Stimulated activated CD8-positive, alpha-beta memory T cell treated with anti-CD3 and anti-CD28 coated beads, Interleukin-15, amount 100 ng/mL, for 48 hours (primary cell): ENCODE measurements around the gene HPX.
A peak's percentile ranks its signal among the peaks of the same experiment; 100 is the strongest.

ENCODE experiments used
- DNase-seq, 2 donors: peaks; one replicate each; pipeline ENCODE4 v3.0.0-alpha.2; 2020; ENCODE audit warnings: low read depth in 2 of 2

The HPX gene, protein sequence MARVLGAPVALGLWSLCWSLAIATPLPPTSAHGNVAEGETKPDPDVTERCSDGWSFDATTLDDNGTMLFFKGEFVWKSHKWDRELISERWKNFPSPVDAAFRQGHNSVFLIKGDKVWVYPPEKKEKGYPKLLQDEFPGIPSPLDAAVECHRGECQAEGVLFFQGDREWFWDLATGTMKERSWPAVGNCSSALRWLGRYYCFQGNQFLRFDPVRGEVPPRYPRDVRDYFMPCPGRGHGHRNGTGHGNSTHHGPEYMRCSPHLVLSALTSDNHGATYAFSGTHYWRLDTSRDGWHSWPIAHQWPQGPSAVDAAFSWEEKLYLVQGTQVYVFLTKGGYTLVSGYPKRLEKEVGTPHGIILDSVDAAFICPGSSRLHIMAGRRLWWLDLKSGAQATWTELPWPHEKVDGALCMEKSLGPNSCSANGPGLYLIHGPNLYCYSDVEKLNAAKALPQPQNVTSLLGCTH

DNA sequence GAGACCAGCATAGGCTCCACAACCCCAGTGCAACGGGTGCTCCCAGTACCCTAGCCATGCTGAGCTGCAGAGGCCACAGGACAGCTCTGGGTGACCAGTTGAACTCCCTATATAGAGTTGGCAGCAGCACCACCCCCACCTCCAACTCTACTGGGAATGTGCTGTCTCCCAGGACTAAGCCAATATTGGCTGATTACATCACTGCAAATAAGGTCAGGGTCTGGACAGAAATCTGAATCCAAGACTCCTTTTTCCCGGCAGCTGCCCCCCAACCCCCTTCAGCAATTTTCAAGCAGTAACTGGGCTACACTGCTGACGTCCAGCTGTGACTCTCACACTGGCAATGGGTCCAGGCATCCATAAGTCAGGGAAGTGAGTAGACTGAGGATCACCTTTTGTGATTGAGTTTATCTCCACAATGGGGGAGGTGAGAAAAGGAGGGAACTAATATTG is at the start of gene HPX:
HPX (minus strand) TSS at position 82 of the 453 bp plus-strand sequence; CDS start at position 58, 24 bp downstream.
- no peak for DNase-seq

DNA sequence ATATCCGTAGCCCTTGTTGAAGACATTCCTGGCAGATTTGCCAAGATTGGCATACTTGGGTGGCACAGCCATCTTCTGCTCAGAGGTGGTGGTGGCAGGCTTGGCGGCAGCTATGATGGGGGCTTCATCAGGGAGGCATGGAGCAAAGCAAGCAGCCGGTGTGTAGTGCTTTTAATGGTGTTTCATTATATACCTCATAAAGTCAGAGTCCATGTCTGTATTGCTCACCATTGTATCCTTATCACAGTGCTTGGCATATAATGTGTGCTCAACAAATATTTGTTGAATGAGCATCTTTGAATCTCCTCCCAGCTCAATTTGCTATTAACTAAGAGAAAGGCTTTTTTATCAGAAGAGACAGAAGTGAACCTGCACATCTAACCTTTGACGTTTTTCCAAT is 48.5 kb upstream of the HPX start:
- DNase-seq: no peak

DNA sequence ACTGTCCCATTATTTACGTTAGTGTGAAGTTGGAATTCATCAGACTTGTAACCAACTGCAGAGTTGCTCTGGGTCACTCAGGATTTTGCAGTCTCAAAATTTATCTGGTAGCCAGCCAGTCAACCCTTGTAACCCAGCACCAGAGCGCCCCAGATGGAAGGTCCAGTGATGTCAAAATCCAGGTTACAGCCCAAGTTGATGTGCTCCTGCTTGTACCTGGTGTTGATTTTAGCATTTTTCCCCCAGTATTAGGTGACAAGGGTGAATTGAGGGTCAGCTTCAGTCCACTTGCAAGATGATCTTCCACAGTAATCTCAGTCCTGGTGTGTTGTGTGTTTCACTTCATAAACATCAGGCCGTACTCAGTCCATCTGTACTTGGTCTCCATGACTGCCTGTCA is 48.0 kb upstream of the HPX start:
- no peak for DNase-seq

DNA sequence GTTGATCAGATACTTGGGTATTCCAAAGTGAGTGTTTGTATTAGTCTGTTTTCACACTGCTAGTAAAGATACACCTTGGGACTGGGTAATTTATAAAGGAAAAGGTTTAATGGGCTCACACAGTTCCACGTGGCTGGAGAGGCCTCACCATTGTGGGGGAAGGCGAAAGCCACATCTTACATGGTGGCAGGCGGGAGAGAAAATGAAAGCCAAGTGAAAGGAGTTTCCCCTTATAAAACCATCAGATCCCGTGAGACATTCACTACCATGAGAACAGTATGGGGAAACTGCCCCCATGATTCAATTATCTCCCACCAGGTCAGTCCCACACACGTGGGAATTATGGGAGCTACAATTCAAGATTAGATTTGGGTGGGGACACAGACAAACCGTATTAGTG is 47.6 kb upstream of the HPX start:
- no peak for DNase-seq

DNA sequence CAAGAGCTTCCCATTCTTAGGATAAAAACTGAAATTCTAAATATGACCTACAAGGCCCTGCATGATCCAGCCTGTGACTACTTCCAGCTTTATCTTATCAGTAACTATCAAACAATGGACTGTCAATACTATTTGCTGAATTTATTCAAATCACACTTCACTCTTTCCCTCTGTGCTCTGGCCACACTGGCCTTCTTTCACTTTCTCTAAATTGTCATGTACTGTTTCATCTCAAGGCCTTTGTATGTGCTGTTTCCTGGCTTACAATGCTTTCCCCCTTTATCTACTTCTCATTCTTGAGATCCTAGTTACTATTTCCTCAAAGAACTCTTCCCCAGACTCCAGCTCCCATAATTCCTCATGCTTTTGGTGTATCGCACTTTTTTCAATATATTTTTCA is 46.2 kb upstream of the HPX start:
- no peak for DNase-seq

DNA sequence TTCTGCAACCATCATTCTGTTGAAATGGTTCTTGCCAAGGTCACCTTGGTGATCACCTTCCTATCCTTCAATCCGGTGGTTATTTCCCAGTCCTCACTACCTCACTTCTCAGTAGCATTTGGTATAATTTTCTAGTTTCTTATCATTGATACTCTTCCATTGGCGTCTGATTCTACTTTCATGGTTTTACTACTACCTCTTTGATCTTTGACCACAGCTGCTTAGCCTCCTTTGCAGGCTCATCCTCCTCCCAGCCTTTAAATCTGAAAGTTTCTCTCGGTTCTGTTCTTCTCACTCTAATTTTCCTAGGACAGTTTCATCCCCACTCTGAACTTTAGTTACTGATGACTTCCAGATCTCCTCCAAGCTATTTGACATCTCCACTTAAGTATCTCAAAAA is 45.5 kb upstream of the HPX start:
- no peak for DNase-seq

DNA sequence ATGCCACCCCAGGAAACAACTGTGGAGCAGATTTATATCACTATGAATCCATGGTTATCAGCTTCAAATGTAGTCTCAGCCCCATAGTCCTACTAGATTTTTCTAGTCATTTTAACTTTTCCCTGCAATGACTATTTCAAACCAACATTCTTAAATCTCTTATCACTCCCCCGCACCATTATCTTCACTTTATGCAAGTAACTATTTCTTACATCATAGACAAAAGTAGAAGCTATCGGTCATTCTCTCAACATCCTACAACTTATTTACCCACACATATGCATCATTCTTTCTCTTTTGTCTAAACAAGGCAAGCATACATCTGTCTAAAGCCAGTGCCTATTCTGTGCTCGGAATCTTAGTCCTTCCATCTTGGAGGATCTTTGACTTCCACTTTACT is 44.9 kb upstream of the HPX start:
- DNase-seq: no peak

DNA sequence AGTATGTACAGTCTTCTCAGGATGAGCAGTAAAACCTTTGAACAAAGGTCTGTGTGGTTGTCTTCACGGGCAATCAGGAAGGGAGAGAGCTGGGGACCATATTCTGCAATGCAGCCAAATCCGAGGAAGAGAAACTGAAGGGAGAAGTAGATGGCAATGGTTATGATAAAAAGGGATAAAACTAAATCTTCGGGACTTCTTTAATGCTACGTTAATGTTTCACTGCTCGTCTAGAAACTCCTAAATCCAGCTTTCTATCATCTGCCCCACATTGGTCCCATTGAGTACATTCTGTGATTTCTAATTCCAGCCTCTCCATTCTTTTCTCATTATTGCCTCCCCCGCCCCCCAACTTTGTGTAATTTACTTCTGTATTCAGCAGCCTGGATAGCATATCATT is 42.2 kb upstream of the HPX start:
- DNase-seq: no peak

DNA sequence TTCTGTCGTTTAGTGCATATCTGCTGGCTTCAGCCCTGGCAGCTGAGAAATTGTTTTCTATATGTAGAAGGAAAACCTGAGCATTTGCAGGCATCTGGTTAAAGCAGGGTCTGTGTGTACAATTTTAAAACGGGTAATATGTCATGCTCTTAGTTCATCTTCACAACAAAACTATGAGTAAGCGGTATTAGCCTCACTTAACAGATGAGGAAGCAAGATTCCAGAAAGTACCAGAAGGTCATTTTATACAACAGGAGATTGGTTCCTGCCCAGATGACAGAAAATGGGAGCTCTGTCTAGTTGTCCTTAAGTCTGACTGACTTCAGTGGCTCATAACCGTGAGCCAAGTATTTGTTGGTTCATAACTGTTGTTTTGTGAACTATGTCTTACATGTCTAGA is 41.7 kb upstream of the HPX start:
- no peak for DNase-seq

DNA sequence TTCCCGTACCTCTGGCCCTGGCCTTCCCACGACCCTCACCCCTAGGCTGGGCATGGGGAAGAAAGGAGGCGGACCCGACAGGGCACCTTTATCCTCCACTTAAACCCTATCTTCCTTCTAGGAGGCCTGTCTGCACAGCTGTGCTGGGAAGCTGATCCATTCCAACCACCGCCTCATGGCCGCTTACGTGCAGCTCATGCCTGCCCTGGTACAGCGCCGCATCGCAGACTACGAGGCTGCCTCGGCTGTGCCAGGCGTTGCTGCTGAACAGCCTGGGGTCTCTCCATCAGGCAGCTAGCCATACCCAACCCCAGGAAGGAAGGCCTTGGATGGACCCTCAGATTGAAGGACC is 41.1 kb upstream of the HPX start:
- no peak for DNase-seq

DNA sequence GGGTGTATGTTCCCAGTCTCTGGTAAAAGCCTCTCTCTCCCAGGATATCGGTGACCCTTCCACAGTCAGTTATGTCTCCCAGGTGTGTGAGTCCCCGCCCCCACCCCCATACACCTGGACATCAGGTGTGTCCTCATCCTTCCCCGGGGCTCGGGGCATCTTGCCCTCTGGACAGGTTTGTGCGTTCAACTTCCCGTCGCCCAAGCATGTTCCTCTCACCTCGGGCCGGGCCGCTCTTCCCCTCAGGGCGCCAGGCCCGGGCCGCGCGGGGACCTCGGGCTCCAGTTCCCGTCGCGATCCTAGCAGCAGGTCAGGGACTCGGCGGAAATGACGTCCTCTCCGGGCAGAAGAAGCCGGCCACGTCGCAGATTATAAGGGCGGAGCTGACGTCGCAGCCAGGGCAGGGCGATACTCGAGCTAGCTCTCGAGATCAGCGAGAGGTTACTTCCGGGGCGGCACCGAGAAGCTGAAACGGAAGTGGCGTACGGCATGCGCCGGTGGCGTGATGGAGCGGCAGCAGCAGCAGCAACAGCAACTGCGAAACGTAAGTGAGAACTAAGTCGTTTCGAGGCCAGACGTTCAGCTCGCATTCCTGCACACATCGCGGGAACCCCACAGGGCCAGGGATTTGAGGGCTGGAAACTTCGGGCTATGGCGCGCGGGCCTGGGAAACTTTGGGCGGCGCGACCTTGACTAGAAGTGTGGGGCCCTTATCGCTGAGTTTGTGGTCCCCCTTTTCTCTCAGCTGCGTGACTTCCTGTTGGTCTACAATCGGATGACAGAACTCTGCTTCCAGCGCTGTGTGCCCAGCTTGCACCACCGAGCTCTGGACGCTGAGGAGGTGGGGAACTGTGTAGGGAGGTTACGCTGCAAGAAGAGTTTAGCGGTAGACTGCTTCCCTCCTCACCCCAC is 40.5 kb upstream of the HPX start, which contains the start of the genes ARFIP2 and TIMM10B:
ARFIP2 (minus strand) TSS at position 320 of the 912 bp plus-strand sequence. CDS start 910 bp downstream, outside the sequence.
TIMM10B (plus strand) TSS at position 490 of the 912 bp plus-strand sequence; CDS start at position 506, 16 bp downstream.
- peak; percentile 97 for DNase-seq

DNA sequence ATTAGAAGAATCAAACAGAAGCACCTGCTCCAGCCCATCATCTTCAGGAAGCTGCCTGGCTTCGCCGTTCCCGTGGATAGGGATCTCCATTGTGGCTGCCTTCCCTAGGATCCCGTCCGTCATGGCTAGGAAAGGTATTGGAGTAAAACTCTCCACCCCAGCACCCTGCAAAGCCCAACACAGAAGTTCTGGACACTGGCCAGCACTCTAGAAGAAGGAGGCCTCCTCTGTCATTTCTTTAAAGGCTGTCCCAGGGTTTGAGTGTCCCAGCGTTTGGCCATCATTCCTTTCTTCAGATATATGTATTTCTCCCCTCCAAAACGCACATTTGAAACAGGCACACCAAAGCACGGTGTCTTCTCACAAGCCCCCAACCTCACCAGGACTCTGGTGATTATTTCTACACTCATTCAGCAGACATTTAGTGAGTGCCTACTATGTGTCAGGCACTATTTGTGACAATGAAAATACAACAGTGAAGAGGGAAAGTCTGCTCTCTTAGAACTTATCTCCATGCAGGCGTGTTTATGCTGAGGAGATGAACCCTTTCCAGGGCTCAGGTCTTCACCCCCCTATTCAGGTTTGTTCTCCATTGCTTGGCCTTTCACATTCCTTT is 39.6 kb upstream of the HPX start:
- no peak for DNase-seq

DNA sequence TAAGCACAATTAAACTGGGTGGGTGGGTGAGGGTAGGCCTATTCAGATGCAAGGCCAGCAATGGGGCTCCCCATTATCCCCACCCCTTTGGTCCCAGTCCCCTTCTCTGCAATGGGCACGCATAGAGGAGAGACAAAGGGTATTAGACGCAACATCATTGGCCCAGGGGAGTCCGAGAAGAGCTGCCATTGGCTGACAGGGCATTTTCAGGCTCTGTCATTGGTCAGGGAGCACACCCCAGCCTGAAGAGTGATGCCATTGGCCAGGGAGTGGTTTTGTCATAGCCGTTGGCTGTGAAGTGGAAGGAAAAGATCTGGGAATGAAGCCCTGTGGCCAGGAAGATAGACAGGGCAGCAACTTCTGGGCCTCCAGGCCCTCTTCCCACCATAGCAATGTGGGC is 35.8 kb upstream of the HPX start:
- no peak for DNase-seq

DNA sequence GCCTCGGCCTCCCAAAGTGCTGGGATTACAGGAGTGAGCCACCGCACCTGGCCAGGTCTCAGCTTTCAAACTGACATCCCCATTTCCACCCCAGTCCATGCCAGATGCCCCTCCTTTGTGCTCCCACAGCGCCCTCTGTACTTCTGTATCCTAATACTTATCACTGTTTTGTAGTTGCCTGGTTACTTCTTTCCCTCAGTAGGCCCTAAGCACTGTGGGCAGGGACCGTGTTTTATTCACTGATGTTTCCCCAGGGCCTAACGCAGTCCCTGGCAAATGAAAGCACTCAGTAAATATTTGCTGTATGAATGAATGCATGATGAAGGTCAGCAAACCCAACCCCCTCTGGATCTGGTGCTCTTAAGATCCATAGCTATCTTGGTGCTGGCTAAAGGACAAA is 35.1 kb upstream of the HPX start:
- DNase-seq: no peak

DNA sequence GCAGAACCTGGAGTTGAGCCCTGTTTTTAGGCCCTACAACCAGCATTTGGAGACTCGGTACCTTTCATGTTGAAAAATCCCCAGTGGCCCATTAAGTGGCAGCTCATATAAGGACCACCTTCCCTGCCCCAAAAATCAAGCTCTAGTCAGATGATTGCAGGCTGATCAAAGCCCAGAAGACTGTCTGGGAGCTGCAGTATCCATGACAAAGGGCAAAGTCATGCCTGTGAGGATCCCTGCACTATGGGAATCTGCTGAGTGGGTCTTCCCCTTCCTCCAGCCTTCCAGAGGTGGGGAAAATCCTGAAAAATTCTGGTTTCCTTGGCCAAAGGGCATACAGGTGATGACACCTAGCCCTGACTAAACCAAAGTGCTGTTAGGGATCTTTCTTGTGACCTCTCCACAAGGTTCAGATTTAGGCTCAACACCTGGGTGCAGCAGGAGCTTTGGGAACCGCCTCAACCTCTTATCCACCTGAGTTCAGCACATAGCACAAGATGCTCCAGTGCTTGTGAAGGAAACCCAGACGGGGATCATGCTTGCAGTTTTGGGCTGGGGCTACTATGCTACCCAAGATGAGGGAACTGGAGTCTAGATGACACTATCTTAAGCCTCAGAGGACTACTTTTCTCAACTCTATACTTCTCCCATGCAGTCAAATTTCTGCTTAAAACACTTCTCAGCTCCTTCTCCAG is 34.2 kb upstream of the HPX start:
- no peak for DNase-seq

DNA sequence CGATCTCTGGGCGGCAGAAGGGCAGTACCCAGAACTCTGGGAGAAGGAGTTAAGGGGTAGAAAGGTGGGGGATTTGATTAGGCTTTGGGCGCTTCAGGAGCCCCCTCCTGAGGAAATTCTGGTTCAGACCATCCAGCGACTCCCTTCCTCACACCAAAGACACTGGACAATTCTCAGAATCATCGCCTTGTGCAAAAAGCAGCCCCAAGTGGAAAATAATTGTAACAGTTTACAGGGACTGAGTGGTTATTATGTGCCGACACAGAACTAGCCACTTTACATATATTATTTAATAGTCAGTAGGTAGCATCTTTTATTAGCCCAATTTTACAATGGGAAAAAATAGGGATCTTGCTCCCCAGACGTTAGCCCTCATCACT is 33.6 kb upstream of the HPX start:
- DNase-seq: no peak

DNA sequence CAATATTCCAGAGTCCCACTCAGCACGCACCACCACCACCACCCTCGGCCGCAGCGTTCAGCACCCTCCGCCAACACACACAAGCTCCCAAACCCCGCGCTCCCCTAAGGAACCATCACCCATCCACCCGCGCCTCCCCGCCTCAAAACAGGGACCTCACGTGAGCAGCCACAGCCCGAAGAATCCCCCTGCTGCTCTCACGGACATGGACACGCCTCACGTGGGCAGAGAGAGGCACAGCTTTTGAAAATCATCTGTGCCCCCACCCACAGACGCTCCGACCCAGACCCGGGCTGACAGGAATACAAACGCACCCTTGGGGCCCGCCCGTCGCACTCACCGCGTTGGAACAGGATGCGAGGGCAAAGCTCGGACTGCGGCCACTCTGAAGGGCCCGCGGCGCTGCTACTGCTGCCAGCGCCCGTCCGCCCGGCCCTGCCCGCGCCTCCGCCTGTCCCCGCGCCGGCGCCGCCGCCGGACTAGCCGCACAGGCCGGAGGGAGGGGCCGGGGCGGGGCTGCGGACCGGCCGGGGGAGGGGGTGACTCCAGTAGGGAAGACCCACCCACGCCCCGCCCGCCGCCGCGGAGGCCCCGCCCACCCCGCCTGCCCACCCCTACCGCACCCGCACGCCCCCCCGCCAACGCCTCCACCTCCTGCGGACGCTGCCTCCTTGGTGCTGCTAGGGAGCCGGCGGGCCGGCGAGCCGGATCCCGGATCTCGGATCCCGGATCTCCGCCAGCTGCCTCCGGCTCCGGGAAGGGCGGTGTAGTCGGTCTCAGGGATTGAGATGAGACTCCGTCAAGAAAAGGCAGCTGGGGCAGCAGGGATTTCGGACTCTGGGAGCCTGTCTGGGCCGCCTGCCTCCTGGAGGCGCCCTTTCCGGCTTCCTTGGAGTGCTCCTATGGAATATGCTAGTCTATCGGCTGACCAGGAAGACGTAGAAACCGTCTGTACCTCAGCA is 32.9 kb upstream of the HPX start, which contains the start of gene TRIM3:
TRIM3 (minus strand) TSS at position 491 of the 962 bp plus-strand sequence. CDS start 8,246 bp downstream, outside the sequence.
- DNase-seq: peak; percentile 42 to 65

DNA sequence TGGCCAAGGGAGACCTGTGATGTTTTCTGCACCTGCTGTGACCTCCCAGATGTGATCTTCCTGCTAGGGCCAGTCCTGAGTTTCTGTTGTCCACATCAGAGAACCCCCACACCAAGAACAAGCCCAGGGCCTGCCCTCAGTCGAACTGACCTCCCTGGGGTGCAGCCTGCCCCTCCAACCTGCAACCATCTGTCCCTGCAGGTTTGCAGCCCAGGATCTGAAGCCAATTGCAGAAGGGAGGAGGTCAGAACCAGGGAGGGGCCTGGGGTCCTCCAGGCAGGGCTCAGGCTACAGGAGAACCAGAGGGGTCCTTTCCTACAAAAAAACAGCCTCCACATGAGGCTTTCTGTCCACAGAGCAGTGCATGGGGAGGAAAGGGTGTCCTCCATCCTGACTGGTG is 32.1 kb upstream of the HPX start:
- DNase-seq: no peak

DNA sequence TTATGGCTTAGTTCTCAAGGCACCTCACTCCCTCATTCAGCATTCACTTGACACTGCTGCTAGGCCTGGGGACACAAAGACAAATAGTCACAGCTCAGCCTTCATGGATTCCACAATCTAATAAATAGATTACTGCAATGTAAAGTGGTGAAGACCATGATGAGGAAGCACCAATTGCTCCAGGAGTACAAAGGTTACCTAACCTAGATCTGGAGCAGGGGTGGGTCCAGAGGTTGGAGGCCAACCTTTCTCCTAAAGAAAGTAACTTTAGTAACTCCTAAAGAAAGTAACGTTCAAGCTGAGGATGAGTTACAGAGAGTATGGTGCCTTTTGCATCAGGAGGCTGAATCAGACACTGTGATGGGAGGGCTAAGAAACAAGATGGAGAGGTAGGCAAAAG is 28.8 kb upstream of the HPX start:
- no peak for DNase-seq
